Heart left ventricle (tissue), 13 donors: ENCODE data around the gene FGFBP3.

ENCODE experiments used
- POLR2A ChIP-seq, 2 donors: fragments of 450-650 bp; IDR thresholded peaks; one replicate each; pipeline ENCODE4 v1.6.1; 2017; ENCODE audit warnings: antibody characterized with exemption in 2 of 2, mild to moderate bottlenecking in 2 of 2, moderate library complexity in 2 of 2
- TF ChIP-seq, protein P1 (sequence below), 12 donors: fragments of 200-600 bp; sonication (generic) in 4 of 12; IDR thresholded peaks; one replicate each; pipeline versions ENCODE4 v1.5.0 to v1.8.0; 2018 to 2022; ENCODE audit warnings: antibody characterized with exemption in 12 of 12, mild to moderate bottlenecking in 5 of 12
- donor health status: ischemic (EF 13 %, LVEDD 7.1; RV severe dilation, severe dysfunction).
- donor health status: DM: no; HTN: yes; CAD: no.
- donor health status: DM: no; HTN: no; CAD: no.
- donor health status: ischemic (EF 25% LVEDD 6.9; RV normal size, moderate dysfunction).
- donor health status: ischemic (EF 25% LVEDD 5.7; RV mildly dilated, moderate dysfunction).
- donor health status: ischemic (EF 35%, LVEDD 5.7; RV mildly dilated, moderate dysfunction).
- donor health status: nonischemic (EF 11% LVEDD 7.7; RV severe dilation, severe dysfunction).
- donor health status: DM: yes; HTN: yes; CAD: no.
- donor health status: PGD.
- donor health status: ischemic (EF 29% LVEDD 5.4; RV normal size, mild dysfunction).
- donor health status: nonischemic (EF 23%, LVEDD 6.1; RV moderate dilation, normal function).

DNA sequence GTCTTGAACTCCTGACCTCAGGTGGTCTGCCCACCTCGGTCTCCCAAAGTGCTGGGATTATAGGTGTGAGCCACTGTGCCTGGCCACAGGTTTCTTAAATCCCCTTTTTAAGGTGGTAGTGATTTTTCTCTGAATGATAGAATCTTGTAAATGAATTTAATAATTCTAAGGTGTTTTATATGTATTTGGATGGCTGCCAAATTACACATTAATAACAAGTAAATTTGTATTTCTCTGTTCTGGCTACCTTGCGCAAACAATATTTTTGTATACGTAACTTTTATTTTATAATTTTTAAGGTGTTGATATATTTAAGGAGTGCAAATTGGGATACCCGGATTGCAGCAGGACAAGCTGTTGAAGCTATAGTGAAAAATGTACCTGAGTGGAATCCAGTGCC, 30.4 kb upstream of the FGFBP3 start:
- TF ChIP-seq, protein P1, sequence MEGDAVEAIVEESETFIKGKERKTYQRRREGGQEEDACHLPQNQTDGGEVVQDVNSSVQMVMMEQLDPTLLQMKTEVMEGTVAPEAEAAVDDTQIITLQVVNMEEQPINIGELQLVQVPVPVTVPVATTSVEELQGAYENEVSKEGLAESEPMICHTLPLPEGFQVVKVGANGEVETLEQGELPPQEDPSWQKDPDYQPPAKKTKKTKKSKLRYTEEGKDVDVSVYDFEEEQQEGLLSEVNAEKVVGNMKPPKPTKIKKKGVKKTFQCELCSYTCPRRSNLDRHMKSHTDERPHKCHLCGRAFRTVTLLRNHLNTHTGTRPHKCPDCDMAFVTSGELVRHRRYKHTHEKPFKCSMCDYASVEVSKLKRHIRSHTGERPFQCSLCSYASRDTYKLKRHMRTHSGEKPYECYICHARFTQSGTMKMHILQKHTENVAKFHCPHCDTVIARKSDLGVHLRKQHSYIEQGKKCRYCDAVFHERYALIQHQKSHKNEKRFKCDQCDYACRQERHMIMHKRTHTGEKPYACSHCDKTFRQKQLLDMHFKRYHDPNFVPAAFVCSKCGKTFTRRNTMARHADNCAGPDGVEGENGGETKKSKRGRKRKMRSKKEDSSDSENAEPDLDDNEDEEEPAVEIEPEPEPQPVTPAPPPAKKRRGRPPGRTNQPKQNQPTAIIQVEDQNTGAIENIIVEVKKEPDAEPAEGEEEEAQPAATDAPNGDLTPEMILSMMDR (IDR thresholded peaks at IDR 0.05): no peak
- no peak for TF ChIP-seq POLR2A (IDR thresholded peaks at IDR 0.05)
